Body of pancreas (tissue), 4 donors: ENCODE measurements around the gene TIMM13.

Experiments
- POLR2A ChIP-seq, 3 donors: fragments of 450-650 bp; IDR thresholded peaks; one replicate each; pipeline ENCODE4 v1.6.1; 2016; ENCODE audit warnings: antibody characterized with exemption in 3 of 3, mild to moderate bottlenecking in 2 of 3
- TF ChIP-seq, protein P1 (sequence below), 7 experiments: fragments of 450-650 bp in 4 of 7; fragments of 200-600 bp in 3 of 7; sonication (generic) in 3 of 7; IDR thresholded peaks; one replicate each; pipeline ENCODE4 v1.5.1; 2016 to 2019; ENCODE audit warnings: antibody characterized with exemption in 7 of 7

DNA sequence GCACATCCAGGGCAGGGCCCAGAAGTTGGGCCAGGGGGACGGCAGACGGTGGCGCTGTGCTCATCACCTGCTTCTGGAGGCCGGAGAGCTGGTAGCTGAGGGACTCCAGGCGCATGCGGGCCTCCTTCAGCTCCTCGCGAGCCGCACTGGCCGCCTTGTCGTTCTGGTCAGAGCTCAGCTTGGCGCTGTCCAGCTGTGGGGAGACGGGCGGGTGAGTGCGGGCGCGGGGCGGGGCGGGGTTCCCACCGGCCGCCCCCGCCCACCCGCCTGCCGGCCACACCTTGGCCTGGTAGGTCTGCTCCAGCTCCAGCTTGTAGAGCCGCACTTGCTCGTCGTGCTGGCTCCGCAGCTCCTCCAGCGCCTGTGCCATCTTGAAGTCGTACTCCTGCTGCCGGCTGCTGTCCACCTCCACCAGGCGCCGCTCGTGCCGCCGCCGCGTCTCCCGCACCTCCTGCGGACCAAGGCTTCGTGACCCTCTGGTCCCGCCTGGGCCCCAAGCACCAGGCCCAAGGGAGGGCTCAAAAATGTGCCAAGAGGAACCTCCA lies 7.4 kb upstream of the TIMM13 start:
- TF ChIP-seq, protein P1, sequence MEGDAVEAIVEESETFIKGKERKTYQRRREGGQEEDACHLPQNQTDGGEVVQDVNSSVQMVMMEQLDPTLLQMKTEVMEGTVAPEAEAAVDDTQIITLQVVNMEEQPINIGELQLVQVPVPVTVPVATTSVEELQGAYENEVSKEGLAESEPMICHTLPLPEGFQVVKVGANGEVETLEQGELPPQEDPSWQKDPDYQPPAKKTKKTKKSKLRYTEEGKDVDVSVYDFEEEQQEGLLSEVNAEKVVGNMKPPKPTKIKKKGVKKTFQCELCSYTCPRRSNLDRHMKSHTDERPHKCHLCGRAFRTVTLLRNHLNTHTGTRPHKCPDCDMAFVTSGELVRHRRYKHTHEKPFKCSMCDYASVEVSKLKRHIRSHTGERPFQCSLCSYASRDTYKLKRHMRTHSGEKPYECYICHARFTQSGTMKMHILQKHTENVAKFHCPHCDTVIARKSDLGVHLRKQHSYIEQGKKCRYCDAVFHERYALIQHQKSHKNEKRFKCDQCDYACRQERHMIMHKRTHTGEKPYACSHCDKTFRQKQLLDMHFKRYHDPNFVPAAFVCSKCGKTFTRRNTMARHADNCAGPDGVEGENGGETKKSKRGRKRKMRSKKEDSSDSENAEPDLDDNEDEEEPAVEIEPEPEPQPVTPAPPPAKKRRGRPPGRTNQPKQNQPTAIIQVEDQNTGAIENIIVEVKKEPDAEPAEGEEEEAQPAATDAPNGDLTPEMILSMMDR (IDR thresholded peaks at IDR 0.05), result no peak
- TF ChIP-seq POLR2A (IDR thresholded peaks at IDR 0.05), result no peak
